SK-MEL-5 (cell line): ENCODE measurements around the gene GNB5. TPM values are rescaled to one million over a fixed set of nuclear protein-coding genes. Genes with fewer than 3 reads are reported as not detected.
"Not testable (repeated sequence)": the region's sequence is repeated elsewhere in the genome, so short reads cannot be mapped to it uniquely, and the experiment has no call there.

ENCODE experiments used
- DNase-seq: peaks from one replicate; pipeline ENCODE4 v3.0.0-alpha.2; 2016; ENCODE audit warnings: low read depth, low spot score
- in situ Hi-C: cut with HindIII; loops from 2 replicates; pipeline ENCODE4 v1.10.0; 2016; ENCODE audit warnings: low sequenced_read_pairs, high pct_unique_total_duplicates, low pct_unique_long_range_greater_than_20kb
- total RNA-seq: library from RNA; depleted of rRNA; stranded (reverse); fragments of >200 nt; shearing (Covaris generic); gene quantifications from 2 replicates; pipeline ENCODE4 v1.2.3, GENCODE V29; 2014

Gene GNB5
- total RNA-seq, 1 experiment from 2014 or later, result 28.2 TPM

- in situ Hi-C loops, result no loop called here
- DNase-seq, result no peak
These were observed 10.2 kb downstream of the GNB5 start for GRCh38 chr15:52180851-52181450.

GRCh38 chr15:52180196-52180835 lies 10.9 kb downstream of the GNB5 start:
- no peak for DNase-seq
- in situ Hi-C loops, result no loop called here

GRCh38 chr15:52179278-52180195 lies 11.7 kb downstream of the GNB5 start:
- in situ Hi-C loops, result no loop called here
- DNase-seq, result peak; percentile 85

GRCh38 chr15:52178765-52179164 lies 12.4 kb downstream of the GNB5 start:
- in situ Hi-C loops, result no loop called here
- DNase-seq, result no peak

GRCh38 chr15:52172869-52173268 lies 18.3 kb downstream of the GNB5 start:
- in situ Hi-C loops, result no loop called here
- DNase-seq, result no peak

- in situ Hi-C loops, result no loop called here
These were observed 19.4 kb downstream of the GNB5 start for GRCh38 chr15:52171807-52172206.

GRCh38 chr15:52171386-52171785 lies 19.8 kb downstream of the GNB5 start:
- in situ Hi-C loops, result no loop called here
- DNase-seq, result peak; percentile 28

More at GRCh38 chr15:52171807-52172206, 19.4 kb downstream of the GNB5 start:
- no peak for DNase-seq

GRCh38 chr15:52170199-52170598 lies 21.0 kb downstream of the GNB5 start:
- in situ Hi-C loops, DNase-seq: not testable (repeated sequence)

GRCh38 chr15:52165494-52166131 lies 25.6 kb downstream of the GNB5 start:
- DNase-seq, in situ Hi-C loops: not testable (repeated sequence)

- DNase-seq, result no peak
- in situ Hi-C loops, result no loop called here
These were observed 26.4 kb downstream of the GNB5 start for GRCh38 chr15:52164631-52165265.

DNA sequence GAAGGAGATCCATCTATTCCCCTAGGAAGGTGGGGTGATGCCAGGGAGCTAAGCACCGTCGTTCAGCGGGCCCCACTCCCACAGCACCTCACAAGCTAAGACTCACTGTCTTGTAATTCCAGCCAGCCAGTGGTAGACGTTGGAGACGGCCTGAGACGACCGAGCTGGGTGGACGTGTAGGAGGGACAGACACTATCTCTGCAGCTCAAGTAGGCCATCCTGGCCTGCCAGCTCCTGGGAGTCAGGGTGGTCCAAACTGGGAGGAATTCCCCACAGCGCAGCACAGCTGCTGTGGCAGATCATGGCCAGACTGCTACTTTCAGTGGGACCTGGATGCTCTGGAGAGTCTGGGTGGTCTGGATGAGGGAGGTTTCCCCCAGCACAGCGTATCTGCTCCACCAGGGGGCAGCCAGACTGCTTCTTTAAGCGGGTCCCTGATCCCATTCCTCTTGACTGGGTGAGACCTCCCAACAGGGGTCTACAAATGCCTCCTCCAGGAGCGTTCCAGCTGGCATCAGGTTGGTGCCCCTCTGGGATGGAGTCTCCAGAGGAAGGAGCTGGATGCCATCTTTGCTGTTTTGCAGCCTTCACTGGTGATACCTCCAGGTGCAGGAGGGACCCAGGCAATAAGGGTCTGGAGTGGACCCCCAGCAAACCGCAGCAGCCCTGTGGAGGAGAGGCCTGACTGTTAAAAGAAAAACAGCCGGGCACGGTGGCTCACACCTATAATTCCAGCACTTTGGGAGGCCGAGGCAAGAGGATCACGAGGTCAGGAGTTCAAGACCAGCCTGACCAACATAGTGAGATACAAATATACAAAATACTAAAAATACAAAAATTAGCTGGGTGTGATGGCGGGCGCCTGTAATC lies 27.6 kb downstream of the GNB5 start:
- peak; percentile 43 for DNase-seq
- in situ Hi-C loops, result no loop called here

GRCh38 chr15:52162876-52163275 lies 28.3 kb downstream of the GNB5 start:
- no peak for DNase-seq
- in situ Hi-C loops, result no loop called here

DNA sequence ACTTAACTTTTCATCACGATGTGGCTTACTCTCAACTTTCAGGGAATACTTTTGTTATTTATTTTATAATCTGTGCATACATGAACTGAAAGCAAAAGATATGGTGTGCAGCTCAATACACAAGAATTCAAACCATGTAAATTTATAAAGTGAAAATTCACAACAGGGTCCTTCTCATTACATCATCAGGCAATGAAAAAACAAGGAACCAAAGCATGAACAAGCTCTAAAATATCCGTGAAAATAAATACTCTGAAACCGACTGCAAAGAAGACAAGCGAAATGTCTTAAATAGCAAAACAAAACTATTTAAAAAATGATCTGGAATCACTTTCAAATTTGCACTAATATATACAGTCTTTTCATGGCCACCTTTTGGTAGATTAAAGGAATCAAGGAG lies 28.9 kb downstream of the GNB5 start:
- DNase-seq, result no peak
- in situ Hi-C loops, result no loop called here

DNA sequence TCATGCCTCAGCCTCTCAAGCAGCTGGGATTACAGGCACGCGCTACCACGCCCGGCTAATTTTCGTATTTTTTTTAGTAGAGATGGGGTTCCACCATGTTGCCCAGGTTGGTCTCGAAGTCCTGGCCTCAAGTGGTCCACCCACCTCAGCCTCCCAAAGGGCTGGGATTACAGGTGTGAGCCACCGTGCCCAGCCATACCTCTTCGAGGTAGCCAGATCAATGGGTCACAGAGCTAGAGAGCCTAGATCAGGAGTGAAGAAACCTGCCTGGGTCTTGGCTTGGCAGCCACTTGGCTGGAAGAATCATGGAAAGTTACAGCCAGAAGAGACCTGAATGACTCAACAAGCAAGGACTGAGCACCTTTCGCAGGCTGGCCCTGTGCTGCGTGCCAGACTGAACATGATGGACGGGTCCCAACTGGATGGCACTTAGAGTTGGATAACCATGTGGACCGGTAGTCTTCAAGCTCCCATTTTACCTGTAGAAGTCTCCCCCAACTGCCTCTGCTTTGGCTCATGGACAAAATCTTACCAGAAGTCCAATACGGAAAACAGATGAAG lies 29.7 kb downstream of the GNB5 start:
- no peak for DNase-seq
- in situ Hi-C loops, result no loop called here

DNA sequence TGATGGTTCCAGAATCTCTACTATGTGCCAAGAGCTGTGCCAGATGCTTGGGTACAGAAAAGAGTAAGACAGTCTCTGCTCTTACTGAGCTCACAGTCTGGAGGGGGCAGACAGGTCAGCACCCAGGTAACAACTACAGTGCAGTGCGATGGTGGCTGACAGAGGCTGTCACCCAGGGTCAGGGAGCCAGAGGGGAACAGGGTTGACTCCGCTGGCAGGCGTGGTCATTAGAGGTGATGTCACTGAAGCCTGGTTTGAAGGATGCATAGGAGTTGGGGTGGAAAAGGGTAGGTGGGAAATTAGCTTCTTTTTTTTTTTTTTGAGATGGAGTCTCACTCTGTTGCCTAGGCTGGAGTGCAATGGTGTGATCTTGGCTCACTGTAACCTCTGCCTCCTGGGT lies 31.5 kb downstream of the GNB5 start:
- DNase-seq, result no peak
- in situ Hi-C loops, result no loop called here

DNA sequence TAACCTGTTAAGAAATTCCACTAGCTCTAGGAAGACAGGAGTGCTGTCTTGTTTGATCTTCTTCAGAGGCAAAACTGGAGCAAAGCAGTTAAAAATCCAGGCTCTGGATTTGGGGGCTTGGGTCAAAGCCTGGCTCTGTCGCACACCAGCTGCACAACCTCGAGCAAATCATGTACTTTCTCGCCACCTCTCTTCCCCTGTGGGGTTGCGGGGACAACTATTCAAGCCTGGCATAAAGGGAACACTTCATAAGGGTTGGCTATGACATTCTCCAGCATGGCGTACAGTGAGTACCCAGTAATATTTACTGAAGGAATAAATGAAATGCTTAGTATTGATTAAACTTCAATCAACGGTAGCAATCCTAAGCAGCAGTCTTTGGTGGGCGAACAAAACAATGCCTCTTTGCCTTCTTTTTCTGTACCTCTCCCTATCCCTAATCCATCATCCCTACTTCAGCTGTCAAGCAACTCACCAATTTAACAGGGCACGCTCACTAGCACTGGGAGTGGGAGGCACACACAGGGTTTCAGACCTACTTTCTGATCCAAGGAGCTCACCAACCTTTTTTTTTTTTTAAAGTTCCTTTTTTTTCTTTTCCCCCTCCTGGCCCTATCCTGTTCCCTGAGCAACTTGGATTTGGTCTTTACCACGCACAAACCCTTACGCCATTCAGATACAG lies 33.0 kb downstream of the GNB5 start:
- DNase-seq, result no peak
- in situ Hi-C loops, result no loop called here
